Measurements from ENCODE around the gene FAR1.

The FAR1 gene

DNA sequence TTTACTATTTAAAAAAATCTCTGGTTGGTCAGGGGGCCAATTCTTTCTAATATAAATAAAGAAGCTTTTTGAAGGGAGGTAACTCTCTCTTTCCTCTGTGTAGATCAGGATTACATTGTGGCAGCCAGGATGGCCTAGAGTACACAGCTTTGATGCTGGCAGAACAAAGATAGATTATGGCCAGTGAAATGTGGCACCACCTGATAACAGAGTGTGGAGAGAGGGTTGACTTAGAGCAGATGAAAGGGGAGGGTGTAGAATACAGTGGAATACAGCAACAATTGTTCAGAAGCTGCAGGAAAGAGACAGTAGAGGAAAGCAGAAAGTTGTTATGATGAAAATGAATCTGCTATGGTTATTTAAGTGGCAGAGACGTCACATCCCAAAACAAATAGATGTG lies 99.0 kb downstream of the FAR1 start:
- H3K9me3 Mint-ChIP-seq = peaks cover 4% of the 10 kb centered on the region
- H3K36me3 Mint-ChIP-seq = no peaks in the 10 kb centered on the region
- H3K27me3 Mint-ChIP-seq = peaks cover 25% of the 10 kb centered on the region
- DNase-seq = no peak
- CTCF ChIA-PET = no interaction called here
- H3K4me3 Mint-ChIP-seq = no peak overlapping the region
- H3K4me1 Mint-ChIP-seq = peaks cover under 1% of the 10 kb centered on the region
- H3K27ac Mint-ChIP-seq = no peak overlapping the region

DNA sequence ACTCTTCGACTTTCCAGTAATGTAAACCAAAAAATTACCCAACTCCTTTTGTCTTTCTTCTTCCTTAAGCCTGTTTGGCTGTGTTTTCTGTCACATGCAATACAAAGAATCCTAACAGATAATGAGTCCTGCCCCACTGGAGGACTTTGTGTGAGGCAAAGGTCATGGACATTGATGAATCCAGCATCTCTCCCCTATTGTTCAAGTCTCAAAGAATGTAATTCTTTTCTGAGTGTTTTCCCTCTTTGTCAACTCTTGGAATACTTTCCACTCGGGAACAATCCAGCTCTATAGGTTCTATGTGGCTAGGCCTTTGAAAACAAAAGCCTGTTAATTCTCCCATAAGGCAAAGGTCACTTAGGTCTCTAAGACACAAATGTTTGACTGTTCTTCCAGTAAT lies 100.7 kb downstream of the FAR1 start:
- H3K4me3 Mint-ChIP-seq = no peak overlapping the region
- peaks cover 21% of the 10 kb centered on the region for H3K27me3 Mint-ChIP-seq
- peaks cover 5% of the 10 kb centered on the region for H3K4me1 Mint-ChIP-seq
- H3K27ac Mint-ChIP-seq = no peak overlapping the region
- no peak for DNase-seq
- H3K36me3 Mint-ChIP-seq = no peaks in the 10 kb centered on the region
- H3K9me3 Mint-ChIP-seq = peaks cover 4% of the 10 kb centered on the region
- CTCF ChIA-PET = interaction anchor here (0.7 to 2.2 kb wide), 3 partner anchors 242 to 479 kb away, joined by 3 to 5 read pairs (median 3); no protein-coding TSS in a partner anchor

DNA sequence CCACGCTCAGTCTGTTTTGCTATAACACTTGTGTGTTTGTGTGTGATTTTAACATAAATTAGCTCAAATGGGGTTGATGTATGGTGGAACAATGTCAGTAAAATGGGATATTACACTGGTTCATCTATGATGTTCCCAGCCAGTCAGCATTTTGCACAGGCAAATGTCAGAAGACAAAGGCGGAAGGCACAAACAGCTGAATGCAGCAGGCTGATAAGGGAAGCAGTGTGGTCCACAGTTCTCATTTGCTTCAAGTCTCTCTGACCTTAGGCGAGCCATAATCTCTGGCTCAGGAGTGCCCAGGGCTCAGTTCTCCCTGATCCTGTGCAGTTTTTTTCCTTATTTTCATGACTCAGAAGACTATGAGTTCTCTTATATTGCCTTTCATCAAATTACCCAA lies 102.7 kb downstream of the FAR1 start:
- no peak for DNase-seq
- Mint-ChIP-seq H3K36me3 (no peaks in the 10 kb centered on the region), H3K4me3 (no peak overlapping the region), H3K27ac (no peak overlapping the region), H3K4me1 (peaks cover 6% of the 10 kb centered on the region), H3K27me3 (peaks cover 19% of the 10 kb centered on the region), H3K9me3 (peaks cover 4% of the 10 kb centered on the region)
- CTCF ChIA-PET = interaction anchor here (0.6 to 3.8 kb wide), 8 partner anchors 10 to 538 kb away, joined by 3 to 19 read pairs (median 4); no protein-coding TSS in a partner anchor

DNA sequence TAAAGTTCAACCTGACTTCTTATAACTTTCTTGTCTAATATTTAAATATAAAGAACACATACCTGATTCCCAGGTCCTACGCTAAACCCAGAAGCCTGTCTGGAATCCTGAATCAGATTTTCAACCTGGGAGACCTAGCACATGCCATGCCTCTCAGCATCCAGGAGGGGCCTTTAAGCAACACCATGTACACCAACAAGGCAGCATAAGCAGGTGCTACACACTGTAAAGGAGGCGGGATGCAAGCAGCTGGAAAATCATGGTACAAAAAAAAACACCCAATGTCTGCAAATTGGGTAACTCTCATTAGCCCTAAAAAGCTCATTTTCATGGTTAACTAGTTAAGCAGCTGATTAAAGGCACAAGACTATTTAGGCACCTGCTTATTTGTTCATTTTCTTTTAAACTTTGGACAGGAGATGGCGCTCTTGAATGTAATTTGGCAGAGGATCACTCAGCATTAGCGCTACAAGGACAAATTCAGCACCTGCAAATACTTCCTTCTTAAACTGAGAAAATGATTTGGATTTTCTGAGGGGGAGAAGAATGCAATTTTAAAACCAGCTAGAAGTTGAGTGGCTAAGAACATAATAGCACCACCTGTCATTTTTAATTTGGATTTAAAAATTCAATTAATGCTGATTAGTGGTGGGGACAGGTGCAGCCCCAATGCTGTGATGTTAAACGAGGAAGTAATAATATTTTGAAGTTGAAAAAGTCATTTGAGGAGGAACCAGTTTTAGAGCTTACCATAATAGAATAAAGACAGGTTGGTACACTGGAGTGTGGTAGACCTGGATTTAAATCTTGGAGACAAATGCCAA lies 104.0 kb downstream of the FAR1 start:
- peak; percentile 40 for DNase-seq
- Mint-ChIP-seq H3K4me3 (no peak overlapping the region), H3K36me3 (no peaks in the 10 kb centered on the region), H3K27ac (no peak overlapping the region), H3K4me1 (peaks cover 11% of the 10 kb centered on the region), H3K27me3 (peaks cover 25% of the 10 kb centered on the region), H3K9me3 (peaks cover 4% of the 10 kb centered on the region)
- CTCF ChIA-PET = interaction anchor here (0.6 to 3.8 kb wide), 25 partner anchors 10 to 479 kb away, joined by 3 to 28 read pairs (median 5); no protein-coding TSS in a partner anchor

DNA sequence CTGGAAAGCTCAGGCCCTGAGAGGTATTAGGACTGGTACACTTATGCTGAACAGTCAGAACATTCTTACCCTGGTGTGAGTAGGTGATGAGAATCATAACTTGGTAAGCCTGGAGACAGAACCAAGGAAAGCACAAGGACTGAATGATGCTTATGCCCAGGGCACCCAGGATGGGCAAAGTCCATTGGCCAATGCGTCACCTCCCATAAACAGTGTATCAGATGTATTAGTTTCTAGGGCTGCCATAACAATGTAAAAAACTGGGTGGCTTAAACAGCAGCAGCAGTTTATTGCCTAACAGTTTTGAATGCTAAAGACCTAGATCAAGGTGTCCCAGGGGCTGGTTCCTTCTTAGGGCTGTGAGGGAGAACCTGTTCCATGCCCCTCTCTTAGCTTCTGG lies 107.0 kb downstream of the FAR1 start:
- CTCF ChIA-PET = interaction anchor here (0.7 to 3.0 kb wide), 7 partner anchors 185 to 474 kb away, joined by 3 to 14 read pairs (median 4); no protein-coding TSS in a partner anchor
- Mint-ChIP-seq H3K27ac (no peak overlapping the region), H3K9me3 (no peaks in the 10 kb centered on the region), H3K4me3 (no peak overlapping the region), H3K36me3 (no peaks in the 10 kb centered on the region), H3K27me3 (peaks cover 33% of the 10 kb centered on the region), H3K4me1 (peaks cover 11% of the 10 kb centered on the region)
- no peak for DNase-seq

DNA sequence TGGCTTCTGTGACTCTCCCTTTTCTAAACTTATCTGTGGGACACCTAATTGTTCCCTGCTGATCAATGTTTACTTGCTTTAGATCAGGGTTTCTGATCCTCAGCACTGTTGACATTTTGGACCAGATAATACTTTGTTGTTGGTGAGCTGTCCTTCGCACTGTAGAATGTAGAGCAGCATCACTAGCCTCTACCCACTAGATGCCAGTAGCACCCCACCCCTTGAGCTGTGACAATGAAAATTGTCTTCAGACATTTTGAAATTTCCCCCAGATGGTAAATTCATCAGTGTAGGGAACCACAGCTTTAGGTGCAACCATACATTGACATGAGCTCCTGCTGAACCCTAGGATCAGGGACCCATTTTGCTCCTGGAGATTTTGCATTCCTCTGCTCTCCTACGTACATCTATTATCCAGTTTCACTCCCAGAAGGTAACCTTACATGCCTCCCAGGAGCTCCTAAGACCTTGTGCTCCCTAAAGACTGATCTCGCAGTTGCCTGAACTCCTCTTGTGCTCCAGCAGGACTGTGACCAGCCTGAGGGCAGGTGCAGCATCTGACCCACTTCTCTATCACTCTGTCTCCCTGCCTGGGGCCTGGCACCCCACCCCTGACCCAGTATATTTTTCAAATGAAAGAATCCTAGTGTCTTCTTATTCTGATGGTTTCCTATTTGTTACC lies 107.8 kb downstream of the FAR1 start:
- peak; percentile 70 for DNase-seq
- H3K27ac Mint-ChIP-seq = no peak overlapping the region
- H3K27me3 Mint-ChIP-seq = peaks cover 28% of the 10 kb centered on the region
- CTCF ChIA-PET = interaction anchor here (0.7 to 3.0 kb wide), 9 partner anchors 179 to 475 kb away, joined by 3 to 14 read pairs (median 4); no protein-coding TSS in a partner anchor
- H3K4me3 Mint-ChIP-seq = no peak overlapping the region
- H3K4me1 Mint-ChIP-seq = peaks cover 11% of the 10 kb centered on the region
- no peaks in the 10 kb centered on the region for H3K36me3 Mint-ChIP-seq
- H3K9me3 Mint-ChIP-seq = no peaks in the 10 kb centered on the region

DNA sequence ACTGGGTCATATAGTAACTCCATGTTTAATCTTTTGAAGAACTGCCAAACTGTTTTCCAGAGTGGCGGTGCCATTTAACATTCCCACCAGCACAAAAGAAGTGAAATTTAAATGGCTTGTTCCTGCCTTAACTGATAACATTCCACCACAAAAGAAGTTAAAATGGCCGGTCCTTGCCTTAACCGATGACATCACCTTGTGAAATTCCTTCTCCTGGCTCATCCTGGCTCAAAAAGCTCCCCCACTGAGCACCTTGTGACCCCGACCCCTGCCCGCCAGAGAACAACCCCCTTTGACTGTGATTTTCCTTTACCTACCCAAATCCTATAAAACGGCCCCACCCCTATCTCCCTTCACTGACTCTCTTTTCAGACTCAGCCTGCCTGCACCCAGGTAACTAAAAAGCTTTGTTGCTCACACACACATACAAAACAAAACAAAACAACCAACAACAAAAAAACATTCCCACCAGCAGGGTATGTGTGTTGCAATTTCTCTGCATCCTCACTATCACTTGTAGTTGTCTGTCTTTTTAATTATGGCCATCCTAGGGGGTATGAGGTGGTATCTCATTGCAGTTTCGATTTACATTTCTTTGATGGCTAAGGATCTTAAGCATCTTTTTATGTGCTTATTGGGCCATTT lies 109.0 kb downstream of the FAR1 start:
- no peak for DNase-seq
- Mint-ChIP-seq H3K4me1 (peaks cover 11% of the 10 kb centered on the region), H3K27ac (no peak overlapping the region), H3K27me3 (peaks cover 27% of the 10 kb centered on the region), H3K4me3 (no peak overlapping the region), H3K9me3 (no peaks in the 10 kb centered on the region), H3K36me3 (no peaks in the 10 kb centered on the region)
- CTCF ChIA-PET = interaction anchor here (1.6 to 3.0 kb wide), 2 partner anchors 371 to 471 kb away, joined by 10 to 14 read pairs; no protein-coding TSS in a partner anchor

DNA sequence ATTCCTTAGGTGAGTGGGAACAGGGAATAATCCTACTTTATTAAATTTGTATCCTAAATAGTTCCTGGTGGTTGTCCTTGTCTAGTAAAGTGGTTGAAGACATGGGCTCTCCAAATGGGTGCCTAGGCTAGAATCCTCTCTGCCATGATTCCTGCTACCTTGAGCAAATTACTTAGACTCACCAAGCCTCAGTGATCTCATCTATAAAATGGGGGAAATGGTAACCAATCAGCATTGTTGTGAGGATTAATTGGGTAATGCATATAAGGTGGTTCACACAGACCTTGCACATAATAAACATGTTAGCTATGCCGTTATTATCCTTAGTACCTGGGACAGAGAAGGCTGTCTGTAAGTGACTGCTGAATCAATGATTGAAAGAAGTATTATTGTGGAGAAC lies 109.9 kb downstream of the FAR1 start:
- no peaks in the 10 kb centered on the region for H3K9me3 Mint-ChIP-seq
- no peak overlapping the region for H3K4me3 Mint-ChIP-seq
- peaks cover 7% of the 10 kb centered on the region for H3K4me1 Mint-ChIP-seq
- H3K27ac Mint-ChIP-seq = no peak overlapping the region
- H3K36me3 Mint-ChIP-seq = no peaks in the 10 kb centered on the region
- peaks cover 35% of the 10 kb centered on the region for H3K27me3 Mint-ChIP-seq
- DNase-seq = no peak
- CTCF ChIA-PET = no interaction called here

DNA sequence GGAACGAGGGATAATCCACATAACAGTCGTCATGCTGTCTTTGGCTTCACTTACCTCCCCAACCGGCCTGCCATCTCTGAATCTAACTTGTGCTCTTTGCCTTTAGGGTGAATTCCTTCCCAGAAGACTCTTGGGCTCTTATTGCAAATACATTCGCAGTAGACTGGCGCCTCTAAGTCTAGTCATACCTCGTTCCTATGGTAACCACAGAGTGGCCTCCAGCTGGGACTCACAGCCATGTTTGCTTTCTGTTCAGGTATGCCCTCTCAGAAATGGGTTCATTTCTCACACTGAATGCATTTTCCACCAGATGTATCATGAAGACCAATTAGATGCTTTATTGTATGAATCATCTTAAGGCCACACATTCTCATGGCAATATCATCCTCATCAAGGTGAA lies 112.7 kb downstream of the FAR1 start:
- Mint-ChIP-seq H3K4me3 (no peak overlapping the region), H3K27ac (no peak overlapping the region), H3K9me3 (no peaks in the 10 kb centered on the region), H3K27me3 (peaks cover 45% of the 10 kb centered on the region), H3K4me1 (peaks cover 5% of the 10 kb centered on the region), H3K36me3 (no peaks in the 10 kb centered on the region)
- DNase-seq = no peak
- CTCF ChIA-PET = no interaction called here
